Hematopoietic multipotent progenitor cell treated with erythropoietin and hydrocortisone succinate and interleukin-3 and kit ligand, for 15 days (in vitro differentiated cells): ENCODE data around the gene SPAG9.
"Not testable (repeated sequence)": the region's sequence is repeated elsewhere in the genome, so short reads cannot be mapped to it uniquely, and the experiment has no call there.

Experiments
- DNase-seq: peaks from one replicate; pipeline ENCODE4 v3.0.0-alpha.2; 2015; ENCODE audit warnings: low spot score

SPAG9 gene

DNA sequence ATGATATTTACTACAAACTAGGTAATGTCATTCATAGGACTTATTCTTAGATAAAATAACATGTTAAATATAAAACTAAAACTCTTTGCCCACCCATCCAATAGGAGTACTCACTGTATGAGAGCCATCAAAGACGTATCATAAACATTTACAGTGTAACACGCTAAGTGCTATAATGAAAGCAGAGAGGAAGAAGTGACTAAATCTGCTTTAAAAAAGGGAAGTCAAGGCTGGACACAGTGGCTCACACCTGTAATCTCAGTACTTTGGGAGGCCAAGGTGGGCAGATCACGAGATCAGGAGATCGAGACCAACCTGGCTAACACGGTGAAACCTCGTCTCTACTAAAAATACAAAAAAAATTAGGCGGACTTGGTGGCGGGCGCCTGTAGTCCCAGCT lies 32.4 kb downstream of the SPAG9 start:
- no peak for DNase-seq

DNA sequence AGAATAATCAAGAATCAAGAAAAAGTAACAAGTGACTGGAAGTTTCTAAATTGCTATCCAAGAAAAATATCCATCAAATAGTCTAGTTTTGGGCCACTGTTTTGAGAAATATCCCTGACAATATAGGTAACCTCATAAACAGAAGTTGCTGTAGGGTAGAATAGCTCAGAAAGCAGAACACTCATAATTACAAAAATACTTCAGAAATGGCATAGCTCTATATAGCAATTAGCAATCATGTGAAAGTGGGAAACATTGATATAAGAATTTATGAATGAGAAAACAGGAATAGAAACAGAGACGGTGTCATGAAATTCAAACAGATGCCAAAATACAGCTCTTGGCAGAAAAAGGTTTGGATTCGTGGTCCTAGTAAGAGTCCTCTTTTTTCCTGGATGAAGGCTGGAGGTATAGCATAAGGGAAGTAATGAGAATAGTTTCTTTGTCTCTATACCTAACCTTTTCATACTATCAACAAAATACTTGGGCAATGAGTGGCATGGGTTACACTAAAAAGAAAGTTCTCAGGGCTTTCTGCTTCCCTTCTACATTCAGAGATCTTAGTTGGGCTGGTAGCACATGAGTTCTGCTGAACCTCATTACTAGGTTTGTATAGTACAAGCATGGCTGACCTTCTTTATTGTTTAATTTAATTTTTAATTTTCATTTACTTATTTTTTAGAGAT lies 33.5 kb downstream of the SPAG9 start:
- no peak for DNase-seq

DNA sequence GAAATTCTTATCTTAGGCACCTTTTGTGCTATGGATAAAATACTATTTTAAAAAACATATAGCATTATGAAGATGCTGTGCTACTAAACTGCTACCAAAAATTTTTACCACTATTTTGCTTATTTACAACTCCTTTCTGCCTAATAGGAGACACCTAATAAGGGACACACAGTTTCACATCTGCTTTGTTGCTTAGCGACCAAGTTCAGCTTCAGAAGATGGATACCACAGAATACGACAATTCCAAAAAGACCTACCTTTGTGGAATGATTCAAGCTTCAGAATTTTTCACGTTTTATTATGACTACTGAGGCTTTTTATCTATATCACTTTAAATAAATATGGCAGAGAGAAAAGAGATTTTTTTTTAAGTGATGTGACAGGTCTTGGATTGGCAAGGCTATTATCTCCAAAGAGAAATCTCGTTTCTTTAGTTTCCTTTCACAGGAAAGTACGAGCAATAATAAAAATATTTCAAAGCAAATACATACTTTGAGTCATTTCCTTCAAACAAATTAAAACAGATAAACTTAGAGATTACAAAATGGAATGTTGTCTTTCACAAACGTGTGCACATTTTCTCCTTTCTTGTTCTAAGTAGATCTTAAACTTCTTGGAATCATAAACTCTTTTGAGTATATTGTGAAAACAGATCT lies 35.4 kb downstream of the SPAG9 start:
- DNase-seq, result no peak

DNA sequence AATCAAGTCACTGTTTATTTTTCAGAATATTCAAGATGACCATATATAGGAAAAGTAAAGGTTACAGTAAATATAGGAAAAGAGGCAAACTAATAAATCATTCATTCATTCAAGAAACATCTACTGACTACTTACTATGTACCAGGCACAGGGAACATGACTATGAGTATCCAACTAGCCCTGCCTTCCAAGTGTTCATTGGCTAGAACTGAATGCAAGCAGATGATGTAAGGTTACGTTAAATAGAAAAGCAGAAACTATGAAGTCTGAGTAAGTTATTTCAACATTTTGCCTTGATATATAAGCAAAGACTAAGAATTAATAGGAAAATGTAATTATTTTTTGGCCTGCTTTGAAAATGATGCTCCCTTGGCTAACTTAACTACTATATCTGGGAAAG lies 36.7 kb downstream of the SPAG9 start:
- no peak for DNase-seq

DNA sequence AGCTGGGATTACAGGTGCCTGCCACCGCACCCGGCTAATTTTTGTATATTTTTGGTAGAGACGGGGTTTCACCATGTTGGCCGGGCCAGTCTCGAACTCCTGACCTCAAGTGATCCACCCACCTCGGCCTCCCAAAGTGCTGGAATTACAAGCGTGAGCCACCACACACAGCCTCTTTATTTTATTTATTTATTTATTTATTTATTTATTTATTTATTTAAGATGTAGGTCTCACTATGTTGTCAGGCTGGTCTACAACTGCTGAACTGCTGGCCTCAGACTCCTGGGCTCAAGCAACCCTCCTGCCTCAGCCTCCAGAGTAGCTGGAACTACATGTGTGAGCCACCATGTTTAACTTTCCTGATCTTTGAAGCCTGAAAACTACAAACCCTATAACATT lies 37.3 kb downstream of the SPAG9 start:
- not testable (repeated sequence) for DNase-seq

DNA sequence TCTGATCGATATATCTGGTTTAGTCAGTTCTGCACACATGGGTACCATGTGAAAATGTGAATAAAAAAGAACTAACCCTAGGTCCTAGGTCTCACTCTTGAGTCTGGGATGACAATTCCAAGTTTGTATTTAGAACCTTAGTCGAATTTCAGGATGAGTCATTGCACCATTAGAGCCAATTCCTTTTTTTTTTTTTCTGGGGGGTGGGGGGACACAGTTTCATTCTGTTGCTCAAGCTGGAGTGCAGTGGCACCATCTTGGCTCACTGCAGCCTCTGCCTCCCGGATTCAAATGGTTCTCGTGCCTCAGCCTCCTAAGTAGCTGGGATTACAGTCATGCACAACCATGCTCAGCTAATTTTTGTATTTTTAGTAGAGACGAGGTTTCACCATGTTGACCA lies 41.6 kb downstream of the SPAG9 start:
- DNase-seq, result no peak

DNA sequence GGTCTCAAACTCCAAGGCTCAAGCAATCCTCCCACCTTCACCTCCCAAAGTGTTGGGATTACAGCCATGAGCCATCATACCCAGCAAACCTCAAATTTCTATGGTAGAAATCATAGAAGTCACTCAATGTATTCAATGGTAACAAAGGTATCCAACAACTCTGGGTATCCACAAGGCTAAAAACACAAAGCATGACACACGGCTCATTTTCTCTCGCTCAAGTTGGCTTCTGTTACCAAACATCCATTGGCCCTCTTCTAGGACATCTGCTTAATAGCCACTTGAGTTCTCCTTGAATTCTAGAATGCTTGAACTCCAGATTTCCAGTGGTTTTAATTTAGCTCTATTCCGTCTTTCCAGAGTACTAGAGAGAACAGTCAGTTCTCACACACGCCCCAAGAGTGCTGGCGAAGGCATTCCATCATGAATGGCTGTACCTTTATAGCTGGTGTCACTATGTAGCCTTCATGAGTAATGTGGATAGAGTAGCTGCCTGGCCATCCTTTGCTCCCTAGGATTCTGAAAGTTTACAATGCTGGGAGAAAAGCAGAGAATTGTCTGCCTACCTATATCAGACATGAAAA lies 42.6 kb downstream of the SPAG9 start:
- DNase-seq, result no peak

DNA sequence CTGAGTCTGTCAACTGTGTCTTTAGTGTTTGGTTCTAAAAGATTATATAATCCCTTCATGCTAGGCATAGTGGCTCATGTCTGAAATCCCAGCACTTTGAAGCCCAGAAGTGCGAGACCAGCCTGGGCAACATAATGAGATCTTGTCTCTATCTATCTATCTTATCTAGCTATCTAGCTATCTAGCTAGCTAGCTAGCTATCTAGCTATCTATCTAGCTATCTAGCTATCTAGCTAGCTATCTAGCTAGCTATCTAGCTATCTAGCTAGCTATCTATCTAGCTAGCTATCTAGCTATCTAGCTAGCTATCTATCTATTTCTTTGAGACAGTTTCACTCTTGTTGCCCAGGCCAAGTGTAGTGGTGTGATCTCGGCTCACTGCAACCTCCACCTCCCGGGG lies 43.8 kb downstream of the SPAG9 start:
- no peak for DNase-seq

DNA sequence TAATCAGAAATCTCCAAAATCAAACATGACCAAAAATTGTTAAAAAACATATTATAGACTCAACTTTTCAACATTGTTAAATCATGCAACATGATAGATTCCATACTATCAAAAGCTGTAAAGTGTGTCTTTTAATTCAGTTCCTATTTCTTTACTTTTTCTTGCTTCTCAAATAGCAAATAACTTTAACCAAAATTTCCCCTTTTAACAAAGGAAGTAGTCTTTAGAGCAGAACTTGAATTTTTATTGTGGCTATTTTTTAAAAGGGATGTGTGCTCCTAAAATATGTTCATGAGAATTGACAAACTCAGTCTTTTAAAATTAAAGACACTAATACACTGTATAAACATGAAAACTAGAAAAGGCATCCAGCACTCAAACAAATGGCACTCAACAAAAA lies 49.1 kb downstream of the SPAG9 start:
- DNase-seq, result no peak

DNA sequence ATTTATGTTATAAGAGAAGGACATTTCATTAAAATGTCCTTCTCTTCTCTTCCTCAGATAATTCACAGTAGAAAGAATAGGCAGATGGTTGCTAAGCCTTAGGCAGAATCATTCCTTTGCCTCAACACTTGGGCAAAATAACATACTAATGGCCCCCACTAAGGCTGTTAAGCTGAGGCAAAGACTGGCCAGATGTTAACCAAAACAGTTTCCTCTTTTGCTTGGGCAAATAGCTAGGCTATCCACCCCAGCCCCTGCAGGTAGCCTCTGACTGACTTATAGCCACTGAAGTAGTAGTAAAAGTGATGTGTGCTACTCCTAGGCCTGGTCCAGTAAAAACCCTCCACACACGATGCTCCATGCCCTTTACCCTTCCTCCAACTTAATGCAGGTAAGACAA lies 55.2 kb downstream of the SPAG9 start:
- DNase-seq, result no peak

DNA sequence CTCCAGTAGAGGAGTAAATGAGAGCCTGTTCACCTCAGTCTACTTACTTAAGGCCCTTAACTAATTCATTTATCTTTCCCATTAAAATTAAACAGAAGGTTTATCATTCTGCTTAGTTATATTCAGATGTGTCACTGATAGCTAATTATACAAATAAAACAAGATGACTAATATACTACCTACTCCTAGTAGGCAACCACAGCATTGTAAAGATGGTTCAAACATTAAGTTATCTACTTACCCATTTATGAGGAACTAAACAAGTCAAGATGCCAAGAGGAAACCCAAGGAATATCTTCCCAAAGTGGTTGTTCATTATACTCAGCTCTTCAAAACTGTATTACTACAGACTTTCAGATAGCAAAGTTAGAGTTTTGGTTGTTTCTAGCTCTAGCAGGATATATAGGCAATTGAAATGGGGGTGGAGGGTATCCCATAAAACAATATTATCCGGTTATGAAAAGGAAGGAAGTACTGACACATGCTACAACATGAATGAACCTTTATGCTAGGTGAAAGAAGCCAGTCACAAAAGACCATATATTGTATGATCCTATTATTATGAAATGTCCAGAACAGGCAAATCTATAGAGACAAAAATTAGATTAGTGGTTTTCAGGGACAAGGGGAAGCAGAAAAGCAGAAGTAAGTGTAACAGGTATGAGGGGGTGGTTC lies 56.5 kb downstream of the SPAG9 start:
- no peak for DNase-seq

DNA sequence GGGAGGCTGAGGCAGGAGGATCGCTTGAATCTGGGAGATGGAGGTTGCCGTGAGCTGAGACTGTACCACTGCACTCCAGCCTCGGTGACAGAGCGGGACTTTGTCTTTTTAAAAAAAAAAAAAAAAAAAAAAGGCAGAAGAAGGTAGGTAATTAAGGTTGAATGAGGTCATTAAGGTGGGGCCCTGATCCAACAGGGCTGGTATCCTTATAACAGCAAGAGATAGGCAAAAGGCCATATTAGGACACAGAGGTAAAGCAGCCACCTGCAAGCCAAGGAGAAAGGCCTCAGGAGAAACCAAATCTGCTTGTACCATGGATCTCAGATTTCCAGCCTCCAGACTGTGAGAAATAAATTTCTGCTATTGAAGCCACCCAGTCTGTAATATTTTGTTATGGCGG lies 60.3 kb downstream of the SPAG9 start:
- no peak for DNase-seq

DNA sequence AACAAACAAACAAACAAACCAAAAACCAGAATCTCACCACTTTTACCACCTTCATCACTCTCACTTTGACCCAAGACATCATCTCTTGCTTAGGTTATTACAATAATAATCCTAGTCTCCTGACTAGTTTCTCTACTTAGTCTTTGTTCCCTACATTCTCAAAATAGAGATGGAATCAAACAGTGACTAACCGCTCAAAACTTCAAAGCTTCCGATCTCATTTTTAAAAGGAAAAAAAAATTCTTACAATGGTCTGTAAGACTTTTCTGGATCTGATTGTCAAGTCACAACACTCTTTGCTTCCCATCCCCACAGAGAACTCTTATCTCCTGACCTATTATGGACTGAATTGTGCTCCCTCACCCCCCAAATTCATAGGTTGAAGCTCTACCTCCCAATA lies 60.9 kb downstream of the SPAG9 start:
- no peak for DNase-seq

DNA sequence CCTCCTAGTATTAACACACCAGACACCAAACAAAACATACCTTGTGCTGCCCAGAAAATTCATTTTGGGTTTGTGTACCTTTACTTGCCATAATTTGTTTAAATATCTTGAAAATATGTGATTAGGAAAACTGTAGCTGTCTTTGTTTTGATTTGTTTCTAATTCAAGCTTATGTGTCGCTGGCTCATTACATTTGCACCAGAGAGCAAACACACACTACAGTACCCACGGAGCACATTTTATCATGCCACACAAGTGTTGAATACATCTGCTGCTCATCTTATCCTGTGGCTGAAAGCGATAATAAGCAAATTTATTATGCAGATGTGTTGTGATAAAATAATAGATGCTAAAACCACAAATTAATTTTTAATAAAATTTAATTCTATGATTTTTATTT lies 63.1 kb downstream of the SPAG9 start:
- no peak for DNase-seq

DNA sequence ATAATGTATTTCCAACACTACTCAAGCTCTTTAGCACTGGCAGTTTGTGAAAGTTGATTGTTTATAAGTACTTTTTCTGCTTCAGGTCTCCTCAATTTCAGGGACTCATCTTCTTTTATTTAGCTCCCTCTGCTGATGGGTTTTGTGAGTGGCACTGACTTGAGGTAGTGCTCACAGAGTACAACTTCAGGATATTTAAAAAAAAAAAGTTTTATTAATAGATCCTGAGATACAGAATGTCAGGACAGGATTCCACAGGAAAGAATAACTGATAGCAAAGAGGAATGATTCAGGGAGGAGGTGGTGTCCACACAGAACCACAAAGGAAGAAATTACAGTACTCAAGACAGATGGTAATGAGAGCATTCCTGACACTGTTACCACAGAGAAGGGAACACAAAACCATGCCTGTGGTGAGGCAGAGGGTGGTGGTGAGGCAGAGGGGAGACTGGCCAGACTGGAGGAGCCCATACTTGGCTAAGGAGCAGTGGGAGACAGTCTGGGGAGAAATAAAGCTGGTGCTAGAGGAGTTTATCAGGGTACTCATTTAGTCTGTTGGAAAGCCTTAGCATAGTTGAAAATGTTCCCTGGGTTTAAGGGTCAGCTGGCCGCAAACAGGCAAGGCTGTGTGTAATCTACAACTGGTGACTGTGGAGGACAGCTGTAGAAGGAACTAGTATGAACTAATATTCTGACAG lies 63.7 kb downstream of the SPAG9 start:
- peak; percentile 58 for DNase-seq

DNA sequence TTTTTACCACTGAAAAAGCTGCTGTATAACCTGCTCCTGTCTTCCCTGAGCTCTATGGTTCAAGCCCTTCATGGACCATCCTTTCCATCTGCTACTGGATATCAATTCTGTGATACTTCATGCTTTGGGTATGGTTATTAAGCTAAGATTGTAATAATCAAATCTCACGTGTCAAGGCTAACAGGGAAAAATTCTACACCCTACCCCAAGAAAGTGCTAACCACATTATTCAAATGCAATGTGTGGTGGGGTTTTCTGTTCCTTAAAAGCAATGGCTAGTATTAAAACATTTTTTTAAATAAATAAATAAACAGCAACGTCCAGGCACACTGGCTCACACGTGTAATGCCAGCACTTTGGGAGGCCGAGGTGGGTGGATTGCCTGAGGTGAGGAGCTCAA lies 65.9 kb downstream of the SPAG9 start:
- DNase-seq, result no peak

DNA sequence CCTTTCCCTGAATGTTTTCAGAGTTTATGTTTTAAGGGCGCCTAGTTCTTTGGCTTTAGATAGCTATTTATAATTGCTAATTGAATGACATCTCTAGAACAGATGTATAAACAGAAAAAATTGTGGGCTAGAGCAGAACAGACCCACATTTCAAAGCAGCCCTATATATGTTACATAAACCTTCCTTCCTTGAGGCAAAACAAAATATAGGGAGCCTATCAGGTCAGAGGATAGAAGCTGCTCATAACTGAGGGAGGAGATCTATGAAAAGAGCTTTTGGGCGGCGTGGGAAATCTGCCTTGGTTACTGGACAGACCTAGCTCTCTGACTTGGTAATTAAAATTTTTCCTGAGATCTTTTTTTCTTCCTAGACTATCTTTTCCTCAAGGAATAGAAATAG lies 68.4 kb downstream of the SPAG9 start:
- no peak for DNase-seq

DNA sequence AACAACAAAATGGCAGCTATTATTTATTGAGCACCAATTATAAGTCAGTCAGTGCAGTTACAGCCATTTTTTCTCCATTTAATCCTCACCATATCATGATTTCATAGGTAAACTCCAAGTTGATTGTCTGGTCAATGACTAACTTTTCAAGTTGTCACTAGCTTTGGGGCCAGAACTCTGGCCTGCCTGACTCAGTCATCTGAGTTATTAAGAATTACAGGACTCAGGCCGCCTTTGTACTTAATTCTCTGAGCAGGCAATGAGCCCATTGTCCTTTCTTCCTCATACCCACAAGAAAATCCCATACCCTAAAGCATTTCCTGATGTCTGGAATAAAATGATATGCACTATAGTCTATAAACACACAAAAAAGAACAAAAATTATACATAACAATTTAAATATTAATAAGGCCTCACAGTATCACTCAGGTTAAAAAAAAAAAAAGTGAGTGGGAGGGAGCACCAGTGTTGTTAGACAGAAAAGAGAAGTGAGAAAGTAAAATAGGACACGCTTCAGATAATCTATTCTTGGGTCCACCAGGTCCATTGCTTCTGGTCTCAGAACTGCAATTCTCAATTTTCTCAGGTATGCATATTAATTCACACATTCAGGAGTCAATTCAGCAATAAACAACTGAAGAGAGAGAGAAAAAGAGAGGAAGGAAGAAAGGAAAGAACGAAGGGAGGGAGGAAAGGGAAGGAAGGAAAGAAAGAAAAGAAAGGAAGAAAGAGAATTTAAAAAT lies 70.2 kb downstream of the SPAG9 start:
- DNase-seq, result no peak

DNA sequence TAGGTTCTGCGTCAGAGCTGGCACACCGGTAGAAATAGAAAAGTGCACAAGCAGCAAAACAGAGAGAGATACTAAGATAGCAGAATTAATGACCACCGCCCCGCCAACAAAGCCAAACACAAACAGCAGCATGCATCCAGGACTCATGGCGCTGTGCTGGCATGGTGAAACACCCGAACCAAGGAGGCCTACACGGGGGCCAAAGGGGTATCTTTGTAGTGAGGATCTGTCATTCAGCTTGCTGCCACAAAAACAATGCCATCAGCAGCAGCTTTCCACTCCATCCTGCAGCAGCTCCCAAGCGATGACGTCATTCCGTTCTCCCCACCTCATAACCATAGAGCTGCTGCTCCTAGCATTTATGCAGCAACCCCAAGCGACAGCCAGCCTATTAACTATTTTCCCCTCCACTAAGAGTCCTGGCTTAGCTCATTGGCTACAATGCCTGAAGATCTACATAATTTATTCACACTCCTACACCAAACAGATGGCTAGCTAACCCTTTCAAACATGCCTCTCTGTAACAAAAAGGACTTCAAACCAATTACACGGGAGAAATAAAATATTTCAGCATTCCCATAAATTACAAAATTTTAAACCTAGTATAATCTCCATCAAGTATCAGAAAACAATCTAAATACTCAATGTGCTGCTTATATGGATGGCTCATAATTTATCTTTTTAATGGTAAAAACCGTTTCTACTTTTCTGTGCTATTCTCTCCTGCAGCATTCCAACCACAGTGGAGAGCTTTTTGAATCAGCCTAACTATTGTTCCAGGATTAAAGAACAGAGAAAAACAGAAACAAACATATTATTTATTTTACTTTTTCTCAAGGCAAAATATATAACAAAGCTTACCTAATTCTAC lies 73.9 kb downstream of the SPAG9 start:
- DNase-seq, result peak; percentile 29

DNA sequence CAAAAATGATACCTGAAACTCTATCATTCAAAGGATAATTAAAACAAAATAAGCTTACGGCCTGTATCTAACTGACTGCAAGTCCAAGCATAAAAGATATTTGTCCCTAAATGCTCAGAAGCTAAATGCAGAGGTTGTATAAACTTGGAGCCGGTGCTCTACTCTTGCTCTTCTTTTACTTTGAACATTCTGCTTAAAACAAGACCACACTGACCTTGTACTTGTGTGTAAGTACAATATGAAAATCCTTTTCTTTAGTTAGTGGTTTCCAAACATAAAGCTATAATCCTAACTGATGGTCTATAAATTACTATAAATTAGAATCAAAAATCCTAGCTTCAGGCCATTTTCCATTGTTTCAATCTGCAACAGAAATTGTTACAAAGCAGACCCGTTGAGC lies 74.6 kb downstream of the SPAG9 start:
- no peak for DNase-seq

DNA sequence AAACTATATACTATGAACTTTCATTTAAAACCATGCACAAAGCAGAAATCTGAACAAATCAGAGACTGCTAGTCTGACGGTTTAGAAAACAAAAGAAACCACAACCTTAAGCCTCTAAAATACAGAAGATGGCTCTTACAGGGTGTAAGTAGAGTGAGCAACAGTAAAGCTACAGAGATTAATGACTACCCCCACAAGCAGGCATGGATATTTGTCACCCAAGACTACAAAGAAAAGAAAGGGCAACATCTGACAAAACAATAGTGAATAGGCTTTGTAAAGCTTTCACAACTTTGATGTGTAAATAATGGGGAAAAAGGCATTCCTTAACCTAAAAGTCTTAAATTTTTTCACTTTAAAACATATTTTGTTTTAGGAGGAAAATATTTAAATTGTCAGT lies 75.0 kb downstream of the SPAG9 start:
- DNase-seq, result no peak
